ENCODE measurements around the gene SLC46A2.

SLC46A2 gene

GRCh38 chr9:112861638-112862555, 28.8 kb downstream of the SLC46A2 start:
- Histone ChIP-seq H3K4me1 (ENCODE audit: control insufficient read depth in 1 of 2, insufficient read depth in 2 of 2, low read length in 2 of 2) (no peaks in the 10 kb centered on the region), H3K27ac (ENCODE audit: low read depth, low read length) (no peak overlapping the region), H3K18ac (ENCODE audit: low read length) (no peak overlapping the region), H3K4me3 (ENCODE audit: low read depth, low read length) (no peak overlapping the region), H3K14ac (ENCODE audit: low read length) (no peak overlapping the region), H2AK5ac (ENCODE audit: low read length) (no peak overlapping the region), H3K79me1 (ENCODE audit: low read length) (no peaks in the 10 kb centered on the region), H3K4me2 (ENCODE audit: low read length) (no peak overlapping the region), H2BK120ac (ENCODE audit: insufficient read depth, low read length, poor library complexity) (no peak overlapping the region), H2AFZ (ENCODE audit: insufficient read depth, low read length, poor library complexity) (no peak overlapping the region), H3K23ac (ENCODE audit: low read length) (no peak overlapping the region), H3K36me3 (ENCODE audit: control insufficient read depth in 1 of 2, insufficient read depth in 2 of 2, low read length in 2 of 2) (peaks cover 4 to 11% of the 10 kb centered on the region in 2 experiments), H3K27me3 (ENCODE audit: insufficient read depth, low read length) (no peaks in the 10 kb centered on the region), H4K91ac (ENCODE audit: low read depth, low read length) (no peak overlapping the region), H2BK5ac (ENCODE audit: low read depth, low read length, poor library complexity) (no peak overlapping the region), H3K4ac (ENCODE audit: low read depth, low read length) (no peak overlapping the region), H3K9me3 (ENCODE audit: insufficient read depth, low read depth, low read length) (no peaks in the 10 kb centered on the region), H3K79me2 (ENCODE audit: control insufficient read depth, insufficient read depth, low read length, poor library complexity) (no peaks in the 10 kb centered on the region), H4K8ac (ENCODE audit: low read depth, low read length) (no peak overlapping the region), H2BK12ac (ENCODE audit: low read length) (no peak overlapping the region), H3K9ac (ENCODE audit: low read length) (no peak overlapping the region), H4K12ac (ENCODE audit: low read depth, low read length) (no peak overlapping the region)
- no CpG with 5 or more reads among the region's 19 CpGs for WGBS (ENCODE audit: extremely low coverage, insufficient coverage, insufficient read length)
- peak; percentile 17 to 33 for DNase-seq

- WGBS (ENCODE audit: extremely low coverage, insufficient coverage, insufficient read length) = no CpG with 5 or more reads among the region's 3 CpGs
- Histone ChIP-seq H3K4me2 (ENCODE audit: low read length) (no peak overlapping the region), H3K4ac (ENCODE audit: low read depth, low read length) (no peak overlapping the region), H3K23ac (ENCODE audit: low read length) (no peak overlapping the region), H3K9ac (ENCODE audit: low read length) (no peak overlapping the region), H3K27ac (ENCODE audit: low read depth, low read length) (no peak overlapping the region), H3K9me3 (ENCODE audit: insufficient read depth, low read depth, low read length) (no peaks in the 10 kb centered on the region), H4K12ac (ENCODE audit: low read depth, low read length) (no peak overlapping the region), H2BK5ac (ENCODE audit: low read depth, low read length, poor library complexity) (no peak overlapping the region), H2AFZ (ENCODE audit: insufficient read depth, low read length, poor library complexity) (no peak overlapping the region), H3K4me1 (ENCODE audit: control insufficient read depth in 1 of 2, insufficient read depth in 2 of 2, low read length in 2 of 2) (no peaks in the 10 kb centered on the region), H3K27me3 (ENCODE audit: insufficient read depth, low read length) (no peaks in the 10 kb centered on the region), H4K91ac (ENCODE audit: low read depth, low read length) (no peak overlapping the region), H3K36me3 (ENCODE audit: control insufficient read depth in 1 of 2, insufficient read depth in 2 of 2, low read length in 2 of 2) (peaks cover 4 to 11% of the 10 kb centered on the region in 2 experiments), H3K79me1 (ENCODE audit: low read length) (no peaks in the 10 kb centered on the region), H2BK120ac (ENCODE audit: insufficient read depth, low read length, poor library complexity) (no peak overlapping the region), H3K79me2 (ENCODE audit: control insufficient read depth, insufficient read depth, low read length, poor library complexity) (no peaks in the 10 kb centered on the region), H4K8ac (ENCODE audit: low read depth, low read length) (no peak overlapping the region), H3K4me3 (ENCODE audit: low read depth, low read length) (no peak overlapping the region), H3K14ac (ENCODE audit: low read length) (no peak overlapping the region), H3K18ac (ENCODE audit: low read length) (no peak overlapping the region), H2AK5ac (ENCODE audit: low read length) (no peak overlapping the region), H2BK12ac (ENCODE audit: low read length) (no peak overlapping the region)
- no peak for DNase-seq
These were observed 29.5 kb downstream of the SLC46A2 start for GRCh38 chr9:112861155-112861554.

GRCh38 chr9:112860451-112860850, 30.2 kb downstream of the SLC46A2 start:
- Histone ChIP-seq H3K36me3 (ENCODE audit: control insufficient read depth in 1 of 2, insufficient read depth in 2 of 2, low read length in 2 of 2) (peaks cover 4 to 11% of the 10 kb centered on the region in 2 experiments), H3K23ac (ENCODE audit: low read length) (no peak overlapping the region), H3K4me1 (ENCODE audit: control insufficient read depth in 1 of 2, insufficient read depth in 2 of 2, low read length in 2 of 2) (no peaks in the 10 kb centered on the region), H3K27ac (ENCODE audit: low read depth, low read length) (no peak overlapping the region), H3K79me1 (ENCODE audit: low read length) (no peaks in the 10 kb centered on the region), H3K14ac (ENCODE audit: low read length) (no peak overlapping the region), H4K12ac (ENCODE audit: low read depth, low read length) (no peak overlapping the region), H3K9me3 (ENCODE audit: insufficient read depth, low read depth, low read length) (no peaks in the 10 kb centered on the region), H3K4me2 (ENCODE audit: low read length) (no peak overlapping the region), H4K91ac (ENCODE audit: low read depth, low read length) (no peak overlapping the region), H2AK5ac (ENCODE audit: low read length) (no peak overlapping the region), H4K8ac (ENCODE audit: low read depth, low read length) (no peak overlapping the region), H3K27me3 (ENCODE audit: insufficient read depth, low read length) (no peaks in the 10 kb centered on the region), H3K18ac (ENCODE audit: low read length) (no peak overlapping the region), H3K4me3 (ENCODE audit: low read depth, low read length) (no peak overlapping the region), H2BK5ac (ENCODE audit: low read depth, low read length, poor library complexity) (no peak overlapping the region), H3K9ac (ENCODE audit: low read length) (no peak overlapping the region), H2AFZ (ENCODE audit: insufficient read depth, low read length, poor library complexity) (no peak overlapping the region), H2BK120ac (ENCODE audit: insufficient read depth, low read length, poor library complexity) (no peak overlapping the region), H2BK12ac (ENCODE audit: low read length) (no peak overlapping the region), H3K79me2 (ENCODE audit: control insufficient read depth, insufficient read depth, low read length, poor library complexity) (no peaks in the 10 kb centered on the region), H3K4ac (ENCODE audit: low read depth, low read length) (no peak overlapping the region)
- DNase-seq = no peak
- no CpG with 5 or more reads among the region's 1 CpG for WGBS (ENCODE audit: extremely low coverage, insufficient coverage, insufficient read length)

GRCh38 chr9:112858625-112859147, 32.0 kb downstream of the SLC46A2 start:
- Histone ChIP-seq H3K79me1 (ENCODE audit: low read length) (no peaks in the 10 kb centered on the region), H3K36me3 (ENCODE audit: control insufficient read depth in 1 of 2, insufficient read depth in 2 of 2, low read length in 2 of 2) (peaks cover 4 to 6% of the 10 kb centered on the region in 2 experiments), H3K27me3 (ENCODE audit: insufficient read depth, low read length) (no peaks in the 10 kb centered on the region), H3K14ac (ENCODE audit: low read length) (no peak overlapping the region), H3K27ac (ENCODE audit: low read depth, low read length) (no peak overlapping the region), H2BK5ac (ENCODE audit: low read depth, low read length, poor library complexity) (no peak overlapping the region), H3K4me3 (ENCODE audit: low read depth, low read length) (no peak overlapping the region), H3K4me1 (ENCODE audit: control insufficient read depth in 1 of 2, insufficient read depth in 2 of 2, low read length in 2 of 2) (no peaks in the 10 kb centered on the region), H2AK5ac (ENCODE audit: low read length) (no peak overlapping the region), H3K23ac (ENCODE audit: low read length) (no peak overlapping the region), H4K8ac (ENCODE audit: low read depth, low read length) (no peak overlapping the region), H3K4ac (ENCODE audit: low read depth, low read length) (no peak overlapping the region), H3K9ac (ENCODE audit: low read length) (no peak overlapping the region), H3K18ac (ENCODE audit: low read length) (no peak overlapping the region), H2AFZ (ENCODE audit: insufficient read depth, low read length, poor library complexity) (no peak overlapping the region), H3K79me2 (ENCODE audit: control insufficient read depth, insufficient read depth, low read length, poor library complexity) (no peaks in the 10 kb centered on the region), H4K12ac (ENCODE audit: low read depth, low read length) (no peak overlapping the region), H2BK120ac (ENCODE audit: insufficient read depth, low read length, poor library complexity) (no peak overlapping the region), H2BK12ac (ENCODE audit: low read length) (no peak overlapping the region), H3K9me3 (ENCODE audit: insufficient read depth, low read depth, low read length) (no peaks in the 10 kb centered on the region), H3K4me2 (ENCODE audit: low read length) (no peak overlapping the region), H4K91ac (ENCODE audit: low read depth, low read length) (no peak overlapping the region)
- no CpG with 5 or more reads among the region's 6 CpGs for WGBS (ENCODE audit: extremely low coverage, insufficient coverage, insufficient read length)
- DNase-seq = peak in 1 of 2 donors; percentile 20

Data from trophoblast cell (in vitro differentiated cells and primary cell).